ENCODE measurements around the gene ENOSF1. TPM values are rescaled to one million over a fixed set of nuclear protein-coding genes. Genes with fewer than 3 reads are reported as not detected.

ENOSF1 gene
- total and polyA plus RNA-seq, 2 of the 13 experiments (the other 11 are each of a cell fraction or from before 2014, with no cell fraction given), result 37.6 to 40.1 TPM

GRCh38 chr18:658001-658946 lies 54.2 kb downstream of the ENOSF1 start:
- H3K9me3 ChIP-seq (ENCODE audit: low read length), result no peaks in the 10 kb centered on the region
- ATAC-seq (peak; percentile 96), DNase-seq (ENCODE audit: low spot score) (peak; percentile 92), FAIRE-seq (peak; percentile 76)
- peak overlapping the region; percentile 96 for H3K27ac ChIP-seq (ENCODE audit: extremely low read length, insufficient read depth, low read length)
- BruUV-seq (replicated peaks), result no TSS peak
- H2AFZ ChIP-seq (ENCODE audit: low read length), result no peak overlapping the region
- 2% methylated on average over 42 of the region's 72 CpGs for WGBS (ENCODE audit: low lambda C conversion rate)
- H3K4me1 ChIP-seq (ENCODE audit: insufficient read depth, low read length), result peaks cover 49% of the 10 kb centered on the region
- in situ Hi-C loops (cut with HindIII; ENCODE audit: extremely low pct_ligation_motif_present, low pct_unique_long_range_greater_than_20kb) (no loop called here), intact Hi-C loops (cut with micrococcal nuclease; ENCODE audit: unreplicated experiment) (loop anchor here (2.0 to 10.0 kb wide), 4 partner anchors 36 to 177 kb away; partner anchors contain the start of gene CLUL1)
- H4K20me1 ChIP-seq (ENCODE audit: insufficient read depth, low read length), result peaks cover 10% of the 10 kb centered on the region; the same call in 1 of the 2 replicates
- ChIA-PET CTCF (ENCODE audit: low intra/inter-chr PET ratio, low total read pairs) (no interaction called here), POLR2A (interaction anchor here (0.6 to 2.4 kb wide), 17 partner anchors 8 to 500 kb away, joined by 3 to 23 read pairs (median 4); partner anchors contain the start of genes ENOSF1, THOC1 and USP14)
- peak overlapping the region; percentile 98 for H3K4me2 ChIP-seq (ENCODE audit: low read depth, low read length)
- peaks cover 11 to 26% of the 10 kb centered on the region in 2 experiments for H3K36me3 ChIP-seq (replicated peaks in 1 of 2; ENCODE audit: control insufficient read depth in 1 of 2, insufficient read depth in 2 of 2, low read length in 2 of 2)
- peaks cover 68% of the 10 kb centered on the region for H3K79me2 ChIP-seq (ENCODE audit: insufficient read depth, low read length)
- H3K27me3 ChIP-seq (ENCODE audit: control insufficient read depth in 1 of 2, insufficient read depth in 2 of 2, low read length in 2 of 2), result no peaks in the 10 kb centered on the region
- H3K9ac ChIP-seq (ENCODE audit: insufficient read depth, low read depth, low read length), result peak overlapping the region; percentile 98
- peak overlapping the region; percentile 66 to 93 (median 91) for H3K4me3 ChIP-seq (replicated peaks in 1 of 3; ENCODE audit: insufficient read depth in 1 of 3, low read depth in 2 of 3, low read length in 3 of 3)
- TF ChIP-seq, protein P1, sequence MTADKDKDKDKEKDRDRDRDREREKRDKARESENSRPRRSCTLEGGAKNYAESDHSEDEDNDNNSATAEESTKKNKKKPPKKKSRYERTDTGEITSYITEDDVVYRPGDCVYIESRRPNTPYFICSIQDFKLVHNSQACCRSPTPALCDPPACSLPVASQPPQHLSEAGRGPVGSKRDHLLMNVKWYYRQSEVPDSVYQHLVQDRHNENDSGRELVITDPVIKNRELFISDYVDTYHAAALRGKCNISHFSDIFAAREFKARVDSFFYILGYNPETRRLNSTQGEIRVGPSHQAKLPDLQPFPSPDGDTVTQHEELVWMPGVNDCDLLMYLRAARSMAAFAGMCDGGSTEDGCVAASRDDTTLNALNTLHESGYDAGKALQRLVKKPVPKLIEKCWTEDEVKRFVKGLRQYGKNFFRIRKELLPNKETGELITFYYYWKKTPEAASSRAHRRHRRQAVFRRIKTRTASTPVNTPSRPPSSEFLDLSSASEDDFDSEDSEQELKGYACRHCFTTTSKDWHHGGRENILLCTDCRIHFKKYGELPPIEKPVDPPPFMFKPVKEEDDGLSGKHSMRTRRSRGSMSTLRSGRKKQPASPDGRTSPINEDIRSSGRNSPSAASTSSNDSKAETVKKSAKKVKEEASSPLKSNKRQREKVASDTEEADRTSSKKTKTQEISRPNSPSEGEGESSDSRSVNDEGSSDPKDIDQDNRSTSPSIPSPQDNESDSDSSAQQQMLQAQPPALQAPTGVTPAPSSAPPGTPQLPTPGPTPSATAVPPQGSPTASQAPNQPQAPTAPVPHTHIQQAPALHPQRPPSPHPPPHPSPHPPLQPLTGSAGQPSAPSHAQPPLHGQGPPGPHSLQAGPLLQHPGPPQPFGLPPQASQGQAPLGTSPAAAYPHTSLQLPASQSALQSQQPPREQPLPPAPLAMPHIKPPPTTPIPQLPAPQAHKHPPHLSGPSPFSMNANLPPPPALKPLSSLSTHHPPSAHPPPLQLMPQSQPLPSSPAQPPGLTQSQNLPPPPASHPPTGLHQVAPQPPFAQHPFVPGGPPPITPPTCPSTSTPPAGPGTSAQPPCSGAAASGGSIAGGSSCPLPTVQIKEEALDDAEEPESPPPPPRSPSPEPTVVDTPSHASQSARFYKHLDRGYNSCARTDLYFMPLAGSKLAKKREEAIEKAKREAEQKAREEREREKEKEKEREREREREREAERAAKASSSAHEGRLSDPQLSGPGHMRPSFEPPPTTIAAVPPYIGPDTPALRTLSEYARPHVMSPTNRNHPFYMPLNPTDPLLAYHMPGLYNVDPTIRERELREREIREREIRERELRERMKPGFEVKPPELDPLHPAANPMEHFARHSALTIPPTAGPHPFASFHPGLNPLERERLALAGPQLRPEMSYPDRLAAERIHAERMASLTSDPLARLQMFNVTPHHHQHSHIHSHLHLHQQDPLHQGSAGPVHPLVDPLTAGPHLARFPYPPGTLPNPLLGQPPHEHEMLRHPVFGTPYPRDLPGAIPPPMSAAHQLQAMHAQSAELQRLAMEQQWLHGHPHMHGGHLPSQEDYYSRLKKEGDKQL (CRISPR knock-in tag; IDR thresholded peaks at IDR 0.05; ENCODE audit: low read depth), result peak; percentile 58; the same call in 1 of the 2 replicates
- no peak for TF ChIP-seq ZNF644 (CRISPR knock-in tag; IDR thresholded peaks at IDR 0.05; ENCODE audit: low read depth)
- no peak for TF ChIP-seq IRX3 (CRISPR knock-in tag; IDR thresholded peaks at IDR 0.05; ENCODE audit: borderline replicate concordance, low read depth)
- TF ChIP-seq, protein P2, sequence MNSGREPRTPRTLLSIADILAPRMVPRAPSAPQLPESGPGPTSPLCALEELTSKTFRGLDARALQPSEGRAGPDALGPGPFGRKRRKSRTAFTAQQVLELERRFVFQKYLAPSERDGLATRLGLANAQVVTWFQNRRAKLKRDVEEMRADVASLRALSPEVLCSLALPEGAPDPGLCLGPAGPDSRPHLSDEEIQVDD (CRISPR knock-in tag; IDR thresholded peaks at IDR 0.05; ENCODE audit: borderline replicate concordance), result no peak
- no peak for TF ChIP-seq THAP11 (CRISPR knock-in tag; IDR thresholded peaks at IDR 0.05)
- peak; percentile 80 for TF ChIP-seq UBTF (CRISPR knock-in tag; IDR thresholded peaks at IDR 0.05)
- no peak for TF ChIP-seq ZNF24 (IDR thresholded peaks at IDR 0.05)
- no peak for TF ChIP-seq SMARCE1 (IDR thresholded peaks at IDR 0.05; ENCODE audit: borderline replicate concordance)
- TF ChIP-seq NFKB2 (CRISPR knock-in tag; IDR thresholded peaks at IDR 0.05; ENCODE audit: borderline replicate concordance), result peak; percentile 47; the same call in 1 of the 2 replicates
- no peak for TF ChIP-seq PLRG1 (conservative IDR thresholded peaks at IDR 0.05)
- peak; percentile 69; the same call in 1 of the 2 replicates for TF ChIP-seq PHF21A (CRISPR knock-in tag; IDR thresholded peaks at IDR 0.05)

All from HepG2 (cell line).